Posterior cingulate gyrus (tissue), 11 donors: Measurements from ENCODE around the gene HAUS3.
"Not testable (repeated sequence)": the region's sequence is repeated elsewhere in the genome, so short reads cannot be mapped to it uniquely, and the experiment has no call there.

ENCODE experiments used
- DNase-seq, 10 donors: peaks; one replicate each; pipeline versions ENCODE4 v3.0.0 to v3.0.0-alpha.2; 2020 to 2021; ENCODE audit warnings: mixed read lengths in 3 of 10
- intact Hi-C: fragments of 100-400 bp; cut with DNase I; formaldehyde crosslinking; loops from one replicate; pipeline ENCODE4 v1.15.1; 2023

Gene HAUS3

GRCh38 chr4:2243681-2244380 lies 1.9 kb upstream of the HAUS3 start:
- intact Hi-C loops: loop anchor here (2.0 to 5.0 kb wide), 4 partner anchors 15 to 293 kb away; partner anchors contain the start of genes CFAP99, FAM193A, RNF4 and ZFYVE28
- peak in 6 of 10 donors; percentile 20 to 90 (median 58) for DNase-seq

- no peak for DNase-seq
- intact Hi-C loops: loop anchor here (5.0 kb wide), 2 partner anchors 176 to 226 kb away; partner anchors contain the start of genes CFAP99, RNF4 and ZFYVE28
Observed at GRCh38 chr4:2241003-2241402, 918 bp downstream of the HAUS3 start.

- DNase-seq: no peak
- intact Hi-C loops: no loop called here
Observed at GRCh38 chr4:2236944-2237666, 4.8 kb downstream of the HAUS3 start.

- intact Hi-C loops: no loop called here
- DNase-seq: no peak
Observed at GRCh38 chr4:2231082-2231481, 10.8 kb downstream of the HAUS3 start.

GRCh38 chr4:2226261-2226660 lies 15.7 kb downstream of the HAUS3 start:
- intact Hi-C loops: no loop called here
- no peak for DNase-seq

GRCh38 chr4:2222838-2223237 lies 19.1 kb downstream of the HAUS3 start:
- DNase-seq: no peak
- intact Hi-C loops: no loop called here

- intact Hi-C loops: loop anchor here (2.0 kb wide), 1 partner anchor 241 kb away; no protein-coding TSS in a partner anchor
- DNase-seq: not testable (repeated sequence)
Observed at GRCh38 chr4:2221378-2221777, 20.5 kb downstream of the HAUS3 start.

GRCh38 chr4:2220016-2220630 lies 21.8 kb downstream of the HAUS3 start:
- DNase-seq: peak; percentile 44 to 95 (median 72)
- intact Hi-C loops: loop anchor here (2.0 kb wide), 1 partner anchor 243 kb away; no protein-coding TSS in a partner anchor

GRCh38 chr4:2219233-2219760 lies 22.6 kb downstream of the HAUS3 start:
- intact Hi-C loops: no loop called here
- no peak for DNase-seq

- intact Hi-C loops: no loop called here
- DNase-seq: no peak
Observed at GRCh38 chr4:2218436-2218835, 23.5 kb downstream of the HAUS3 start.

- intact Hi-C loops: no loop called here
Observed at GRCh38 chr4:2217726-2218125, 24.2 kb downstream of the HAUS3 start.

GRCh38 chr4:2212831-2213230 lies 29.1 kb downstream of the HAUS3 start:
- intact Hi-C loops: no loop called here
- DNase-seq: no peak

More at GRCh38 chr4:2217726-2218125, 24.2 kb downstream of the HAUS3 start:
- no peak for DNase-seq

- DNase-seq, intact Hi-C loops: not testable (repeated sequence)
Observed at GRCh38 chr4:2202789-2203188, 39.1 kb downstream of the HAUS3 start.

GRCh38 chr4:2194496-2194895 lies 47.4 kb downstream of the HAUS3 start:
- intact Hi-C loops: no loop called here
- no peak for DNase-seq

GRCh38 chr4:2193326-2193725 lies 48.6 kb downstream of the HAUS3 start:
- no peak for DNase-seq

GRCh38 chr4:2186865-2187172 lies 55.1 kb downstream of the HAUS3 start:
- intact Hi-C loops: no loop called here

More at GRCh38 chr4:2193326-2193725, 48.6 kb downstream of the HAUS3 start:
- intact Hi-C loops: no loop called here

GRCh38 chr4:2186133-2186864 lies 55.6 kb downstream of the HAUS3 start:
- intact Hi-C loops: no loop called here
- no peak for DNase-seq

More at GRCh38 chr4:2186865-2187172, 55.1 kb downstream of the HAUS3 start:
- DNase-seq: no peak

GRCh38 chr4:2183394-2183793 lies 58.5 kb downstream of the HAUS3 start:
- intact Hi-C loops: no loop called here
- DNase-seq: no peak

- intact Hi-C loops: no loop called here
- no peak for DNase-seq
Observed at GRCh38 chr4:2182994-2183393, 58.9 kb downstream of the HAUS3 start.

- intact Hi-C loops: no loop called here
Observed at GRCh38 chr4:2180410-2180809, 61.5 kb downstream of the HAUS3 start.

More at GRCh38 chr4:2180410-2180809, 61.5 kb downstream of the HAUS3 start:
- no peak for DNase-seq
